SJCRH30 (cell line): ENCODE data around the gene PAM16. TPM values are rescaled to one million over a fixed set of nuclear protein-coding genes. Genes with fewer than 3 reads are reported as not detected.
A peak's percentile ranks its signal among the peaks of the same experiment; 100 is the strongest.

Source experiments
- DNase-seq, 2 experiments: peaks; one replicate each; pipeline ENCODE4 v3.0.0-alpha.2; 2015 to 2020
- H3K27ac ChIP-seq: fragments of 250-450 bp; sonication (Bioruptor Pico); 2 replicates; pipeline ENCODE4 v1.5.1; 2020; ENCODE audit warnings: mild to moderate bottlenecking, moderate library complexity
- H3K27me3 ChIP-seq: fragments of 250-450 bp; sonication (Bioruptor Pico); 2 replicates; pipeline ENCODE4 v1.5.1; 2020; ENCODE audit warnings: mild to moderate bottlenecking, moderate library complexity
- H3K36me3 ChIP-seq: fragments of 250-450 bp; sonication (Bioruptor Pico); 2 replicates; pipeline ENCODE4 v1.5.1; 2020; ENCODE audit warnings: mild to moderate bottlenecking, moderate library complexity
- H3K4me1 ChIP-seq: fragments of 250-450 bp; sonication (Bioruptor Pico); 2 replicates; pipeline ENCODE4 v1.5.1; 2020; ENCODE audit warnings: mild to moderate bottlenecking, moderate library complexity
- H3K4me3 ChIP-seq: fragments of 250-450 bp; sonication (Bioruptor Pico); 2 replicates; pipeline ENCODE4 v1.5.1; 2020; ENCODE audit warnings: mild to moderate bottlenecking, moderate library complexity
- H3K9me3 ChIP-seq: fragments of 250-450 bp; sonication (Bioruptor Pico); replicated peaks from 2 replicates; pipeline ENCODE4 v1.5.1; 2020; ENCODE audit warnings: mild to moderate bottlenecking, moderate library complexity
- total RNA-seq: library from RNA; depleted of rRNA; stranded (reverse); fragments of >200 nt; shearing (Covaris generic); gene quantifications from 2 replicates; pipeline ENCODE4 v1.2.3, GENCODE V29; 2014

The PAM16 gene
- total RNA-seq, 1 experiment from 2014 or later, result 21.8 TPM

DNA sequence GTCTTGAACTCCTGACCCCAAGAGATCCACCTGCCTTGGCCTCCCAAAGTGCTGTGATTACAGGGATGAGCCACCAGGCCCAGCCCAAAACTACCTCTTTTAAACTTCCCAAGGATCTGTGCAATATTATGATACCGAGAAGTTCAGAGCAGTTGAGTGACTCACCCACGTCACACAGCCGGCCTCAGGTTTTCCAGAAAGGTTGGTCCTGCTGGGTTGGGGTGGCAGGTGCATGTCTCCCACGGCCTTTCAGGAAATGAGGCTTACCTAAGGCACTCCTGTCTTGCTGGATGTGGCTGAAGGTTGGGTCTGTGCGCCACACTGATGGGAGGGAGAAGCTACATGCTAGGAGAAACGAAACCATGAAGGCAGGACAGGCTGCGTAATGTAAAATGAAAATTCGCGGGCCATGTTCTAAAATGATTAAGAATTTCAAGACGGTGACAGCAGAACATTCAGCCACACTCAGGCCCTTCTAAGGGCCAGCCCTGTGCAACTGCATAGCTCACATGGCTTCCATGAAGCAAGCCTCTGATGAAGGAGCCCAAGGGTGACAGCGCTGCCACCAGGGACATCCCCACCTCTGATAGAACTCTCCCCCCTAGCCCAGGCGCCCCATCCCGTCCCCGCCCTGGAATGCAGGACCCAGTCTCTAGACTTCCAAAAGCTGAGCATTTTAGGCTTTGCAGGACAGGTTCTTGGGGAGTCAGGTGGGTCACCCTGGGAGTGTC lies 41.9 kb downstream of the PAM16 start:
- Histone ChIP-seq H3K27ac (no peak overlapping the region), H3K36me3 (no peaks in the 10 kb centered on the region), H3K9me3 (no peaks in the 10 kb centered on the region), H3K4me3 (no peak overlapping the region), H3K27me3 (no peaks in the 10 kb centered on the region), H3K4me1 (peaks cover 7% of the 10 kb centered on the region; the same call in 1 of the 2 replicates)
- no peak for DNase-seq

DNA sequence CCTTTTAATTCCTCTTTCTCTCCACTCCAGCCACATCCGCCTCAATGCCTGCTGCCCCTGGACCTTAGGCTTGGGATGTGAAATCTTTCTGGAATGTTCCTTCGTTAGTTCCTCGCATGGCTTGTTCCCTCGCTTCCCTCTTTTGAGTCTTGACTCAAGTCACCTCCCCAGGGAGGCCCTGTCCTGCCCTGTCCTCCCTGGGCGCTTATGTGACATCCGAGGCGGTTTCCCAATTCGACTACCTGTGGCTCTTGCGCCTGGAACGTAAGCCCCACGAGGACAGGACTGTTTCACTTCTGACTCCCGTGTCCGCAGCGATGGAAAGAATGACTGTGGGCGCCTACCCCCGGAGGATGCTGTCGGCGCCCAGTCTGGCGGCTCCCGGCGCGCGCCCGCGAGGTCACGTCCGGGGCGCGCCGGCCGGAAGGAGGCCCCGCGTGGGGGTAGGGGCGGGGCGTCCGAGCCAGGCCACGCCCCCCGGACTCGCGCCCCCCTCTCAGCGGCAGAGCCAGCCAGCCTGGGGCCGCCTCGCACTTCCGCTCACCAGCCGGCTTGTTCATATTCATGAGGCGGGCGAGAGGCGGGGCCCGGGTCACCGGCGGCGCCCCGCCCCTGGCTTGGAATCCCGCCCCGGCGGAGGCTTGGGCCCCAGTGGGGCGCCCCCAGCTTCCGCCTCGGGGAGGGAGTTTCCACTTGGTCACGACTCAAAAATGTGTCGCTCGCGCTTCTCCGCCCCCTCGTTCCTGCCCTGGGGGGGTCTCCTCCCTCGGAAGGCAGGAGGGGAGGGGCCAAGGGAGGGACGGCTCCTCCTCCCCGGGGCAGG lies 43.7 kb downstream of the PAM16 start:
- H3K27ac ChIP-seq, result peak overlapping the region; percentile 56
- H3K36me3 ChIP-seq, result no peaks in the 10 kb centered on the region
- no peaks in the 10 kb centered on the region for H3K9me3 ChIP-seq
- peaks cover 7% of the 10 kb centered on the region; the same call in 1 of the 2 replicates for H3K4me1 ChIP-seq
- peak overlapping the region; percentile 61 for H3K4me3 ChIP-seq
- DNase-seq, result peak; percentile 93 to 94
- H3K27me3 ChIP-seq, result no peaks in the 10 kb centered on the region

DNA sequence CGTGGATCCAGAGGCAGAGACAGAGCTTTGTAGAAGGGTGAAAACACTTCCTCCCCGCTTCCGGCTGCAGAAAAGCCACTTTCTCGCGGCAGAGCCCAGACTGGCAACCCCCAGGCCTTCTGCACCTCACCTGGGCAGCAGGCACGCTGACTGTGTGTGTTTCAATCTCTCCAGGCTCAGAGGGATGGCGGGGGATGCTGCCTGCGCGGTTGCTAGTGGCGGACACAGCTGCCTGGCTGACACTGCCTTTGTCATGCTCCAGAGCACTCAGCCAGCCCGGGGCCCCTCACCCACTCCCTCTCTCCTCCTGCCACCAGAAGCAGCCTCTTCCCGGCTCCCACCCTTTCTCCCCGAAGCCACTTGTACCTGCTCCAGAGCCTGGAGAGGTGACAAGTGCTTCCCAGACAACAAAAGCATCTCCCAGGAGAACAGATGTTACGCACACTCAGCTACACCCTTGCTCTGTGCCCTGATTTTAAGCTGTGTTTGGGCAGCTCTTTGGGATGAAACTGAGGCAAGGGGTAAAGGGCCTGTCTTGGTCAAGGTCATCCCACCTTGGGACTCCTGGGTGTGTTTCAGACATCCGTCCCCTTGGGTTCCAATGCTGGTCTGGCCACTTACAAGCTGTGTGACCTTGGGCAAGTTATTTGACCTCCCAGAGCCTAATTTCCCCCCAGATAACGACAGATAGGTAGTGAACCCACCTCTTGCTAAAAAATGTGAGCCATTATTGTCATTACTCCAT lies 44.5 kb downstream of the PAM16 start:
- H3K36me3 ChIP-seq, result no peaks in the 10 kb centered on the region
- no peaks in the 10 kb centered on the region for H3K9me3 ChIP-seq
- H3K27ac ChIP-seq, result peak overlapping the region; percentile 56
- H3K4me1 ChIP-seq, result peaks cover 7% of the 10 kb centered on the region; the same call in 1 of the 2 replicates
- DNase-seq, result peak in 1 of 2 experiments; percentile 37
- H3K4me3 ChIP-seq, result peak overlapping the region; percentile 61
- H3K27me3 ChIP-seq, result no peaks in the 10 kb centered on the region

DNA sequence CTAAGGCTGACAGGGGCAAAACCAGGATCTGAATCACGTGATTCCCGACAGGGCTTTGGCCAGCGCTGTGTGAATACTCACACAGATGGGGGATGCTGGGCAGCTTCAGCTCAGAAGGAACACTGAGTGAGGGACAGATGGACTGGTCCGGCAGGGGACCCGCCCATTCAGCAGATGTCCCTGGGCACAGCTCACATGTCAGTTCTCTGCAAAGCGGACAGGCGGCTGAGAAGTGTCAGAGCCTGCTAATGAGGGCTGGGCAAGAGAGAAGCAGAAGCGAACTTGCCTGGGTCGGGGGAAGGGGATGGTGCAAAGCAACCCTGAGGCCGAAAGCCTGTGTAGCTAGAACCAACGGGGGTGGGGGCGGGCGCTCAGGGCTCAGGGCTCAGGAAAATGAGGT lies 47.1 kb downstream of the PAM16 start:
- DNase-seq, result no peak
- Histone ChIP-seq H3K4me1 (peaks cover 11% of the 10 kb centered on the region), H3K27ac (no peak overlapping the region)

DNA sequence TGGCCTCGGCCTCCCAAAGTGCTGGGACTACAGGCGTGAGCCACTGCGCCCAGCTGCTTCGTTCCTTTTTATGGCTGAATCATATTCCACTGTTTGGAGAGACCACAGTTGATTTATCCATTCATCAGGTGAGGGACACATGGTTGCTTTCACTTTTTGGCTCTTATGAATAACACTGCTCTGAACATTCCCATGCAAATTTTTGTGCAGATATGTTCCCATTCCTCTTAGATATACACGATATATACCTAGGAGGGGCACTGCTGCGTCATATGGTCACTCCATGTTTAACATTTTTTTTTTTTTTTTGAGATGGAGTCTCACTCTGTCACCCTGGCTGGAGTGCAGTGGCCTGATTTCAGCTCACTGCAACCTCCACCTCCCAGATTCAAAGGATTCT lies 49.2 kb downstream of the PAM16 start:
- Histone ChIP-seq H3K4me1 (peaks cover 20% of the 10 kb centered on the region), H3K27ac (no peak overlapping the region), H3K36me3 (no peaks in the 10 kb centered on the region), H3K4me3 (no peak overlapping the region), H3K9me3 (no peaks in the 10 kb centered on the region), H3K27me3 (no peaks in the 10 kb centered on the region)
- DNase-seq, result no peak

More for the DNA sequence above, 47.1 kb downstream of the PAM16 start:
- H3K9me3 ChIP-seq, result no peaks in the 10 kb centered on the region
- H3K4me3 ChIP-seq, result no peak overlapping the region
- H3K36me3 ChIP-seq, result no peaks in the 10 kb centered on the region
- no peaks in the 10 kb centered on the region for H3K27me3 ChIP-seq

DNA sequence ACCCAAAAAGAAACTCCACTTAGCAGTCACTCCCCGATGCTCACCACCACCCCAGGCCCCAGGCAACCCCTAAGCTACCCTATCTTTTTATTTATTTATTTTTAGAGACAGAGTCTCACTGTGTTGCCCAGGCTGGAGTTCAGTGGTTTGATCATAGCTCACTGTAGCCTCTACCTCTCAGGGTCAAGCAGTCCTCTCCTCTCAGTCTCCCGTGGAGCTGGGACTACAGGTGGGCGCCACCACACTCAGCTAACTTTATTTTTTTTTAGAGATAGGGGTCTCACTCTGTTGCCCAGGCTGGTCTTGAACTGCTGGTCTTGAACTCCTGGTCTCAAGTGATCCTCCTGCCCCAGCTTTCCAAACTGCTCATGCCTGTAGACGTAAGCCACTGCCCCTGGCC lies 49.9 kb downstream of the PAM16 start:
- H3K4me1 ChIP-seq, result peaks cover 15% of the 10 kb centered on the region
- H3K9me3 ChIP-seq, result no peaks in the 10 kb centered on the region
- H3K36me3 ChIP-seq, result no peaks in the 10 kb centered on the region
- no peak for DNase-seq
- H3K4me3 ChIP-seq, result no peak overlapping the region
- H3K27ac ChIP-seq, result no peak overlapping the region
- H3K27me3 ChIP-seq, result no peaks in the 10 kb centered on the region

DNA sequence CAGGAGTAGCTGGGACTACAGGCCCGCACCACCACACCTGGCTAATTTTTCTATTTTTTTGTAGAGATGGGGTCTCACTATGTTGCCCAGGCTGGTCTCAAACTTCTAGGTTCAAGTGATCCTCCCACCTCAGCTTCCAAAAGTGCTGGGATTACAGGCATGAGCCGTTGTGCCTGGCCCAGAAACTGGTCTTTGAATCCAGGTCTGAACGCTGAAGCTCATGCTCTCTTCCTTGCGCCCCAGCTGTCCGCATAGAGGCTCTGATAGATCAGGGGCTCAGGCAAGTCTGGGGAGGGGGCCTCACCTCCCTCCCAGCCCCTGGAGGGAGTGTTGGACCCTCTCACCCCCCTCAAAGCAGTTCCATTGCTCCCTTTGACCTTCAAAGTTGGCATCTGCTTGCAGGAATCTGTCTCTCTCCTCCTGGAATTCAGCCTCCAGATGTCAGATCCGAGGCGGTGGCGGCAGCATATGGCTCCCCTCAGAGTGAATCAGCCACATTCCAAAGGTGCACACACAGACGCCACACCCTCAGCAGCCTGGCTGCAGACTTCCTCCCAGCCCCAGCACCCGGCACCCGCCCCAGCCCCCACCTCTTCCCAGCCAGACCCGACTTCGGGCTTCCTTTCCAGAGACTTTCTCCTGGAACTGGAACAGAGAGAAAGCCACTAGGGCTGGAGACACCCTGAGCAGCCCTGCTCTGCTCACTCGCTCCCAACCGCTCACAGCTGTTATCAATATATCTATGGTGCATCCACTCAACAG lies 52.2 kb downstream of the PAM16 start:
- Histone ChIP-seq H3K27ac (peak overlapping the region; percentile 71), H3K27me3 (no peaks in the 10 kb centered on the region), H3K4me3 (no peak overlapping the region), H3K36me3 (no peaks in the 10 kb centered on the region), H3K9me3 (no peaks in the 10 kb centered on the region), H3K4me1 (peaks cover 20% of the 10 kb centered on the region)
- peak; percentile 76 to 85 for DNase-seq

DNA sequence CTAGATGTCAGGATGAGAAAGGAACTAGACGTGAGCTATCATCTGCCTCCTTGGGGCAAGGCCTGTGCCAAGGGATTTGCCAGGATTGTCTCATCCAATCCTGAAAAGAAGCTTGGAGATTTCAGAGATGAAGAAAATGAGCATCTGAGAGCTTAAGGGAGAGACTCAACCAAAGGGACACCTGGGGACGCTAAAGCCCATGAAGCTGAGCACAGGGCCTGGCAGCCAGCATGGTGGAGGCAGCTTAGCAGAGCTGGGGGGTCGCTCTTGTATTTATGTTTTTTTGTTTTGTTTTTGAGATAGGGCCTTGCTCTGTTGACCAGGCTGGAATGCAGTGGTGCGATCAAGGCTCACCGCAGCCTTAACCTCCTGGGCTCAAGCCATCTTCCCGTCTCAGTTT lies 53.6 kb downstream of the PAM16 start:
- H3K36me3 ChIP-seq, result no peaks in the 10 kb centered on the region
- no peaks in the 10 kb centered on the region for H3K27me3 ChIP-seq
- DNase-seq, result no peak
- H3K27ac ChIP-seq, result no peak overlapping the region
- no peaks in the 10 kb centered on the region for H3K9me3 ChIP-seq
- no peak overlapping the region for H3K4me3 ChIP-seq
- H3K4me1 ChIP-seq, result peaks cover 20% of the 10 kb centered on the region

DNA sequence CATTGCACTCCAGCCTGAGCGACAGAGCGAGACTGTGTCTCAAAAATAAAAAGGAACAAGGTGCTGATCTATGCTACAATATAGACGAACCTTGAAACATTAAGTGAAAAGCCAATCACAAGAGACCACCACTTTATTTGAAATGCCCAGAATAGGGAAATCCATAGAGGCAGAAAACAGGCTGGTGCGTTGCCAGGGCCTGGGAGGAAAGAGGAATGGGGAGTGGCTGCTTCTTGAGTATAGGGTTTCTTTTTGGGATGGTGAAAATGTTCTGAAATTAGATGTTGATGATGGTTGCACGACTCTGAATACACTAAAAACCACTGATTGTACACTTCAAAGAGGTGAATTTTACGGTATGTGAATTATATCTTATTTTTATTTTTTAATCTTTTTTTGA lies 55.5 kb downstream of the PAM16 start:
- H3K27ac ChIP-seq, result no peak overlapping the region
- H3K27me3 ChIP-seq, result no peaks in the 10 kb centered on the region

DNA sequence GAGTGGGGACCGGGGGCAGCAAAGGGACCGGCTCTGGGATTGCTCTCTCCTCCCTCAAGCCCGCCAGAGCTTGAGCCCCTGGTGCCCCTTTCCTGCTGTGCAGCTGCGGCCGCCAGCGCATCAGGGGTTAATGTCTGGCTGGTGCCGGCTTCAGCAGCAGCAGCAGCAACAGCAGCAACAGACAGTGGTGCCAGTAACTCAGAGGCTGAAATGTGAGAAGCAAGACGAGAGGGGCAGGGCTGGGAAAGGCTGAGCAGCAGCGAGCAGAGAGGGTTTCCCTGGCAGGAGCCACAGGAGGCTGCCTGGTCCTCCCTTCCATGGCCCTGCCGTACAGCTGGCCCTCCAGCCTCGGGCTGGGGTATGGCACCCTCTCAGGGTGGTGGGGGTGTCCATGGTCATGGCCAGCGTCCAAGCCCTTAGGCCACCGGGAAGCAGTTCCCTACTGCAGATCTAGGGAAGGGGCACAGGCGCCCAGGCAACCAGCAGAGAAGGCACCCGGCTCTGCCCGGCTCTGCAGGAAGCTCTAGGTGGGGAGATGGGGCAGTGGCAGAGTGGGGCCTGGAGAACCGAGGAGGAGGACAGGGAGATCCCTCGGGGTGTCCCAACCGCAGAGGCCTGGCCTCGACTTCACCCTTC lies 57.2 kb downstream of the PAM16 start:
- peak overlapping the region; percentile 37 for H3K4me3 ChIP-seq
- H3K4me1 ChIP-seq, result peaks cover 18% of the 10 kb centered on the region
- DNase-seq, result peak; percentile 88 to 90

More for the DNA sequence above, 55.5 kb downstream of the PAM16 start:
- H3K9me3 ChIP-seq, result no peaks in the 10 kb centered on the region
- H3K36me3 ChIP-seq, result no peaks in the 10 kb centered on the region
- no peak overlapping the region for H3K4me3 ChIP-seq
- peaks cover 21% of the 10 kb centered on the region for H3K4me1 ChIP-seq
- no peak for DNase-seq

DNA sequence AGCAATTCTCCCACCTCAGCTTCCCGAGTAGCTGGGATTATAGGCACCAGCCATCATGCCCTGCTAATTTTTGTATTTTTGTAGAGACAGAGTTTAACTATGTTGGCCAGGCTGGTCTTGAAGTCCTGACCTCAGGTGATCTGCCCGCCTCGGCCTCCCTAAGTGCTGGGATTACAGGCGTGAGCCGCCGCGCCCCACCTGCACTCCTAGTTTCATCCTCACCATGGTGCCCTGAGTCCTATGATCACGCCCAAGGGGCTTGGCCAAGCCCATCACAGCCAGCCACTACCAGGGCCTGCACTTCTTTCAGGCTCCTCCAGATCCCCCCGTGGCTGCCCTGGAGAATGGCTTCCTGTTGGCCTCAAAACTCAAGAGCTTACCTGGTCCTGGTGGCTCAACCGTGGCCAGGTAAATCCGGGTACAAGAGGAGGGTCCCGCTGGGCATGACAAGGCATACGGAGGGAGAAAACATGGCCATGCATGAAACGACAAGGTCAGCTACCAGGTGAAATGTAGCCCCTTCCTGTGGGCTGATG lies 57.9 kb downstream of the PAM16 start:
- peaks cover 11% of the 10 kb centered on the region for H3K4me1 ChIP-seq
- H3K27me3 ChIP-seq, result no peaks in the 10 kb centered on the region
- no peak for DNase-seq
- H3K4me3 ChIP-seq, result peak overlapping the region; percentile 37
- no peak overlapping the region for H3K27ac ChIP-seq
- no peaks in the 10 kb centered on the region for H3K36me3 ChIP-seq
- no peaks in the 10 kb centered on the region for H3K9me3 ChIP-seq

More for the DNA sequence above, 57.2 kb downstream of the PAM16 start:
- Histone ChIP-seq H3K27ac (no peak overlapping the region; the same call in 1 of the 2 replicates), H3K36me3 (no peaks in the 10 kb centered on the region), H3K27me3 (no peaks in the 10 kb centered on the region), H3K9me3 (no peaks in the 10 kb centered on the region)

DNA sequence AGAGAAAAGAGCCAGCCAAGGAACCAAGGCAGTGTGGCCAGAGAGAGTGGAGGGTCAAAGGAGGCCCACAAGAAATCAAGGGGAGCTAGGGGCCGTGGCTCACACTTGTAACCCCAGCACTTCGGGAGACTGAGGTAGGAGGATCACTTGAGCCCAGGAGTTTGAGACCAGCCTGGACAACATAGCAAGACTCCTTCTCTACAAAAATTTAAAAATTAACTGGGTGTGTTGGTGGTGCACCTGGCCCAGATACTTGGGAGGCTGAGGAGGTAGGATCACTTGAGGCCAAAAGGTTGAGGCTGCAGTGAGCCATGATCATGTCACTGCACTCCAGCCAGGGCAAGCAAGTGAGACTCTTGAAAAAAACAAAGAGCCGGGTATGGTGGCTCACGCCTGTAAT lies 59.4 kb downstream of the PAM16 start:
- Histone ChIP-seq H3K4me3 (no peak overlapping the region), H3K9me3 (no peaks in the 10 kb centered on the region), H3K27me3 (no peaks in the 10 kb centered on the region), H3K27ac (no peak overlapping the region), H3K4me1 (peaks cover 9% of the 10 kb centered on the region), H3K36me3 (no peaks in the 10 kb centered on the region)
- no peak for DNase-seq
